ENCODE measurements around the gene IPCEF1.

IPCEF1 gene

DNA sequence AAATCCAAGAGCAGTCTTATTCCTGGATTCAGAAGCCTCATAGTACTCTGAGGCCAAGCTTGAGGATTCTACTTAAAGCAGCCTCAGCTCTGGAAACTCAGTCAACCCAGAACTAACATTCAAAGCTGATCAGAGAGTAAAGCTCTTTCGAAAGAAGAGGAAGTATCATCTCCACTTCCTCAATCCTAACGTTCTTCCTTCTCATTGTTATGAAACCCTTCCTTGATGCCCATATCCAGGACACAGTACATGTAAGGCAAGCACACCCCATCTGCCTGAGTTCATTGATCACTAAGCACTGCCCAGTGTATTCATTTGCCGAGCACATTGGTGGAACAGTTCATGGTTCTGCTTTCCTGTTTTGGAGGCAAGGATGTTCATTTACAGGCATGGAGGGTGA is at the start of gene IPCEF1:
IPCEF1 (minus strand) TSS at position 114 of the 400 bp plus-strand sequence. CDS start 90,856 bp downstream, outside the sequence.
- intact Hi-C loops (cut with DNase I): no loop called here
- peak in 1 of 42 donors; percentile 42 for DNase-seq

- intact Hi-C loops (cut with DNase I): no loop called here
- DNase-seq: no peak
These were observed 49.7 kb upstream of the IPCEF1 start for GRCh38 chr6:154406301-154406700.

DNA sequence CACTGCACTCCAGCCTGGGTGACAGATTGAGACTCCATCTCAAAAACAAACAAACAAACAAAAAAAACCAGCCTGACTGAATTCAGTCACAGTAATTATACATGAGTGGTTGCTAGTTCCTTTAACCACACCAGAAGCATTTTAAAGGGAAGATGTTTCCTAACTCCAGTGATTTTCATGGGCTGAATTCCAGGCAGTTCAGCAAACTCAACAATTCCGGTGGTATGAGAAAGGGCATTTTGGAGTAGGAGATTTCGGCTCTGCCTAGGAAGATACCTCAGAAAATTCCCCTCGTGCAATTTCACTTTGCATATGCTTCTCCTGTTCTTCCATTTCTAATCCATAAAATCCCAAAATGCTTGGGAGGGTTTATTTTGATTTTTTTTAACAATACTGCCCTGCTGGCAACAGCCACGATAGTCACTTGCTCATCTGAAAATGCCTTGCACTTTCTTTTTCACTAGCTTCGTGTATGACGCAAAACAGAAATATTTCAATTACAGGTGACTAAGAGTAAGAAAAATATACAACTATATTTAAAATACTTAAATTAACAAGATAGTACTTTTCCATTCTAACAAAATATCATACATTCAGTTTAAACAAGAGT is 48.3 kb upstream of the IPCEF1 start:
- intact Hi-C loops (cut with DNase I): no loop called here
- no peak for DNase-seq

DNA sequence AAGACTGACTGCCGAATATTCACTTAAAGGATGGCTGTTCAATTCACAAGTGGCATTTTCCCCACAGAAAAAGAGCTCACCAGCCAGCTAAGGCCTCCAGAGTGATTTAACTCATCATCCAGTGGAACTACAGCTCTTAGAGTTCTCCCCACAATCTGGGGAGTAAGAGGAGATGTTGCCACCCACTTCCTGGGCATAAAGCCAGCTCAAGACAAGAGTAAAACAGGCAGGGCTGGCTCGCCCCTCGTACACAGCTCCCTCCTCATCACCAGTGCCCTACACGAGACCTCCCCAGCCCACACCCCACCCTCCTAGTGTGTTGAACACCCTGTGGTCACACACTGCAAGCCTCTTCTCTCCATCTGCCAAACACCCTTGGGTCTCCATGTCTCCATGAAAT is 47.2 kb upstream of the IPCEF1 start:
- peak in 1 of 42 donors; percentile 16 for DNase-seq
- intact Hi-C loops (cut with DNase I): no loop called here

- intact Hi-C loops (cut with DNase I): no loop called here
- no peak for DNase-seq
These were observed 45.6 kb upstream of the IPCEF1 start for GRCh38 chr6:154402081-154402780.

DNA sequence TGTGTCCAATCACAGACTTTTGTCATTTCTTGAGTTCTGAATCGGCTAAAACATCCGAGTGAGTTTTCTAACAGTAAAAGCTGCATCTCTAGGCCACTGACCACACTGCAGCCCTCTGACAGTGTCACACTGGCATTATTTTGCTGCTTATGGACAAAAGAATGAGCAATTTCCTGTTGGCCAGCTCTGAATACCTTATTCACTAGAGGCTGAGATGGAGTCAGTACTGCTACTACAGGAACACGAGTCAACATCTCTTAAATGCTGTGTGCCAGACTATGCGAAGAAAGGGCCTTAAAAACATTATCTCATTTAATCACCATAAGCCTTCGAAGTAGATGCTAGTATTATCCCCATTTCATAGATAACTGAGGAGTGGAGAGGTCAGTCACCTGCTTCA is 42.5 kb upstream of the IPCEF1 start:
- intact Hi-C loops (cut with DNase I): no loop called here
- DNase-seq: peak in 13 of 42 donors; percentile 17 to 65 (median 27)

DNA sequence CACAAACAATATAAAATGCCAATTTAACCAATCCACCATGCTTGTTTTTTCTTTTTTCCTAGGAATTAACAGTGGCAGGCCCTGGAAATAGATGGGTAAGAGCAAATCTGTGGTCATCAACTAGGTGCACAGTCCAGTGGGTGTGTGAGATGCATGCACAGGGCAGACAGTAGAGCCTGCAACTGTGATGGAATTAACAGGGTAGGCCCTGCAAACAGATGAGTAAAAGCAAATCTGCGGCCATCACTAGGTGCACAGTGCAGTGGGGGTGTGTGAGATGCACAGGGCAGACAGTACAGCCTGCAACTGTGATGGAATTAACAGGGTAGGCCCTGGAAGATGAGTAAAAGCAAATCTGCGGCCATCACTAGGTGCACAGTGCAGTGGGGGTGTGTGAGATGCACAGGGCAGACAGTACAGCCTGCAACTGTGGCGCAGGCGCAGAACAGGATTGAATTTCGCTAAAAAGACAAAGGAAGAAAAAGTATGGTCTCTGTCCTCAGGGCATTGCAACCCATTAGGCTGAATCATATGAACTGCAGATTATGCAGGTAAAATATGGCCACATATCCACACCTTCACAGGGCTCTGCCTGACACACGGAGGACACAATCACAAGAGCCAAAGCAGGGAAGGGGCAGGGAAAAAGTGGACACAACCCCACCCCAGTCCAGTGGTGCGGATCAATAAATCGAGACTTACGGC is 41.0 kb upstream of the IPCEF1 start:
- no peak for DNase-seq
- intact Hi-C loops (cut with DNase I): no loop called here

DNA sequence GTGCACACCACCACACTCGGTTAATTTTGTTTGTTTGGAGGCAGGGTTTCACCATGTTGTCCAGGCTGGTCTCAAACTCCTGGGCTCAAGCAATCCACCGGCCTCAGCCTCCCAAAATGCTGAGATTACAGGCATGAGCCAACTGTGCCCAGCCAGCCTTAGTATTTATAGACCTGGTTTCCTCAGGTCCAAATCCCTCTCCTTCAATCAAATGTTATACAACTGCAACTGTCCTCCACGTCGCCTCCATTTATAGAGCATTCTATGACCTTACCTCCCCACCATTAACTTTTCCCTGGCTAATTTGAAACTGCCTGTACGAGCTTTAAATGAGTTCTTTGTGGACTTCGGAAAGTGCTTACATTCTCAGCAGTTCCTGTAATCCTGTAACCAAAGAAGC is 39.3 kb upstream of the IPCEF1 start:
- intact Hi-C loops (cut with DNase I): no loop called here
- no peak for DNase-seq

- intact Hi-C loops (cut with DNase I): no loop called here
- no peak for DNase-seq
These were observed 38.7 kb upstream of the IPCEF1 start for GRCh38 chr6:154395316-154395715.

DNA sequence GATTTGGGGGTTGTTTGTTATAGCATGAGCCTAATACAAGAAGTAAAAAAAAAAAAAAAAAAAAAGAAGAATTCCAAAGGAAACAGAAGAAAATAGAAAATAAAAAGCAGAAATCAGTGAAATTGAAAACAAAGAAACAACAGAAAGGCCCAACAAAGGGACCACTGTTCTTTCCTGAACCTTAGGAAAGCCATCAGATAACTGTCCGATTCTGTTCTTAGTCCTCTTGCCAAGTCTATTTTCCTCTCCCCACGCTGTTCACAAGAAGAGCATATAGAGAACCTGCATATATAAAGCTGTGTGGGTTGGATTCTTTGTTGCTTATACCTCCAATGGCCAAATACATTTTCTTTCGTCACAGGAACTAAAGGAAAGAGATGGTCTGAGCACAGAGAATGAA is 38.0 kb upstream of the IPCEF1 start:
- DNase-seq: no peak

GRCh38 chr6:154390034-154390433 is 33.4 kb upstream of the IPCEF1 start:
- intact Hi-C loops (cut with DNase I): no loop called here
- DNase-seq: no peak

More for the DNA sequence above, 38.0 kb upstream of the IPCEF1 start:
- intact Hi-C loops (cut with DNase I): no loop called here

GRCh38 chr6:154388803-154389202 is 32.2 kb upstream of the IPCEF1 start:
- intact Hi-C loops (cut with DNase I): no loop called here
- no peak for DNase-seq

GRCh38 chr6:154386848-154387717 is 30.5 kb upstream of the IPCEF1 start:
- no peak for DNase-seq
- intact Hi-C loops (cut with DNase I): no loop called here

GRCh38 chr6:154384191-154384590 is 27.6 kb upstream of the IPCEF1 start:
- no peak for DNase-seq
- intact Hi-C loops (cut with DNase I): no loop called here

DNA sequence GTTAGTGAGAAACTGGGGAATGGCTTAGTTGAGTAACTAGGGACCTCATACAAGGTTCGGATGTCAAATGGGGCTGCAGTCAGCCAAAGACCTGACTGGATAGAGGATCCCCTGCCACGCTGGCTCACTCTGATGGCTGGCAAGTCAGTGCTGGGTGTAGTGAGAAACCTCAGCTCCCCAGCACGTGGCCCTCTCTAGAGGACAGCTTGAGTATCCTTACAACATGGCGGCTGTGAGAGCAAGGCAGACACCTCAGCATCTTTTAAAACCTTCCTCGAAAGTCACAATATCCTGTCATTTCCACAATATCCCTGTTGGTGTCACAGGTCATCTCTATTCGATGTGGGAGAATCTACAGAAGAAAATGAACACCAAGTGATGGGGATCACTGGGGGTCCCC is 26.7 kb upstream of the IPCEF1 start:
- no peak for DNase-seq

GRCh38 chr6:154382740-154383139 is 26.1 kb upstream of the IPCEF1 start:
- intact Hi-C loops (cut with DNase I): no loop called here
- DNase-seq: no peak

More for the DNA sequence above, 26.7 kb upstream of the IPCEF1 start:
- intact Hi-C loops (cut with DNase I): no loop called here

- intact Hi-C loops (cut with DNase I): no loop called here
- no peak for DNase-seq
These were observed 24.9 kb upstream of the IPCEF1 start for GRCh38 chr6:154381548-154381947.

- DNase-seq: peak in 1 of 42 donors; percentile 15
- intact Hi-C loops (cut with DNase I): no loop called here
These were observed 24.1 kb upstream of the IPCEF1 start for GRCh38 chr6:154380741-154381140.

- no peak for DNase-seq
- intact Hi-C loops (cut with DNase I): no loop called here
These were observed 23.0 kb upstream of the IPCEF1 start for GRCh38 chr6:154379585-154379984.
